Activated CD8-positive, alpha-beta memory T cell treated with anti-CD3 and anti-CD28 coated beads, Interleukin-2, amount 10 ng/mL, durations not matched to agents 7 days and 5 days (primary cell): ENCODE data around the gene SPDYE3. TPM values are rescaled to one million over a fixed set of nuclear protein-coding genes. Genes with fewer than 3 reads are reported as not detected.

Source experiments
- total RNA-seq, 2 experiments: library from RNA; stranded (reverse); gene quantifications; one replicate each; pipeline ENCODE4 v1.2.3, GENCODE V29; 2021

The SPDYE3 gene
- total RNA-seq, 2 experiments from 2014 or later, result not detected

Other genes with a start within 250 kb of the SPDYE3 start
- 10 to 100 TPM; 21.2 to 24.1 TPM for gene ZNF3, start 226.0 kb upstream of the SPDYE3 start, total RNA-seq
- 10 to 100 TPM; 81.2 to 90.8 TPM for gene COPS6, start 218.7 kb upstream of the SPDYE3 start, total RNA-seq
- 100 to 1,000 TPM; 405 to 409 TPM for gene MCM7, start 206.3 kb upstream of the SPDYE3 start, total RNA-seq
- gene AP4M1, start 206.1 kb upstream of the SPDYE3 start, total RNA-seq, result 10 to 100 TPM in 1 of 2 experiments, 1 to 10 TPM in 1; 9.9 to 10.6 TPM
- 10 to 100 TPM; 70.4 to 71.4 TPM for gene TAF6, start 188.3 kb upstream of the SPDYE3 start, total RNA-seq
- 10 to 100 TPM; 27.3 to 28.0 TPM for gene CNPY4, start 188.1 kb upstream of the SPDYE3 start, total RNA-seq
- 1 to 10 TPM; 5.6 to 7.5 TPM for gene MBLAC1, start 180.7 kb upstream of the SPDYE3 start, total RNA-seq
- gene LAMTOR4, start 158.8 kb upstream of the SPDYE3 start, total RNA-seq, result 100 to 1,000 TPM; 119 to 151 TPM
- 10 to 100 TPM; 36.8 to 43.5 TPM for gene TRAPPC14, start 149.0 kb upstream of the SPDYE3 start, total RNA-seq
- 1 to 10 TPM in 1 of 2 experiments, under 1 TPM in 1; 0.61 to 1.4 TPM for gene GAL3ST4, start 139.1 kb upstream of the SPDYE3 start, total RNA-seq
- gene GPC2, start 130.3 kb upstream of the SPDYE3 start, total RNA-seq, result 1 to 10 TPM; 2.9 to 6.2 TPM
- 10 to 100 TPM in 1 of 2 experiments, 1 to 10 TPM in 1; 8.1 to 20.2 TPM for gene STAG3, start 129.8 kb upstream of the SPDYE3 start, total RNA-seq
- 10 to 100 TPM; 45.2 to 63.2 TPM for gene PVRIG, start 87.8 kb upstream of the SPDYE3 start, total RNA-seq
- 10 to 100 TPM; 46.0 to 67.8 TPM for gene PILRB, start 50.4 kb downstream of the SPDYE3 start, total RNA-seq
- 1 to 10 TPM; 1.3 to 3.4 TPM for gene PILRA, start 65.8 kb downstream of the SPDYE3 start, total RNA-seq
- gene ZCWPW1, start 121.0 kb downstream of the SPDYE3 start, total RNA-seq, result 1 to 10 TPM; 2.6 to 3.3 TPM
- 10 to 100 TPM; 42.4 to 50.2 TPM for gene MEPCE, start 122.1 kb downstream of the SPDYE3 start, total RNA-seq
- 100 to 1,000 TPM in 1 of 2 experiments, 10 to 100 TPM in 1; 77.6 to 101 TPM for gene PPP1R35, start 128.8 kb downstream of the SPDYE3 start, total RNA-seq
- 1 to 10 TPM; 3.8 to 5.0 TPM for gene SPACDR, start 156.6 kb downstream of the SPDYE3 start, total RNA-seq
- gene TSC22D4, start 171.5 kb downstream of the SPDYE3 start, total RNA-seq, result 100 to 1,000 TPM; 128 to 144 TPM
- under 1 TPM; 0.07 to 0.12 TPM for gene NYAP1, start 176.2 kb downstream of the SPDYE3 start, total RNA-seq
- gene AGFG2, start 231.5 kb downstream of the SPDYE3 start, total RNA-seq, result 10 to 100 TPM; 61.4 to 82.5 TPM